Stimulated activated CD4-positive, alpha-beta T cell treated with anti-CD3 and anti-CD28 coated beads, Interleukin-1b, Interleukin-23, amount 100 ng/mL, for 24 hours (primary cell): Measurements from ENCODE around the gene PGRMC2.

Experiments used
- DNase-seq, 4 experiments: peaks; one replicate each; pipeline ENCODE4 v3.0.0-alpha.2; 2020; ENCODE audit warnings: low read depth in 4 of 4, low spot score in 1 of 4

Gene PGRMC2

DNA sequence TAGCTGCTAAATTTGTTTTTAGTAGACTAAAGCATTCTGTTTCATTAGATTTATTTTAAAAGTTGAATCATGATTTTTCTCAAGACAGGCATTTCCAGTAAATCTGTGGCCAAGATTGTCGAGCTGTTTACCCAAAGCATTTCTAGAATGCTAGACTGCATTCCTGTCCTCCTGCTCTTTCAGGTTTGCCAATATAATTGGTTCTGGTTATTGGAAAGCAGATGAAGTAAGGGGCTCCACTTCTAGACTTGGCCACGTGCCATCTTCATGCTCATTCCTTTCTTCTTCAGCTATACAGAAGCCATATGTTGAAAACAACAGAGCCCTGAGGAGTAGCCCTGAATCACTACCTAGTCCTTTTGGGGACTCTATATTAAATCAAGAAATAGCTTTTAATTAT, 62.5 kb downstream of the PGRMC2 start:
- no peak for DNase-seq

DNA sequence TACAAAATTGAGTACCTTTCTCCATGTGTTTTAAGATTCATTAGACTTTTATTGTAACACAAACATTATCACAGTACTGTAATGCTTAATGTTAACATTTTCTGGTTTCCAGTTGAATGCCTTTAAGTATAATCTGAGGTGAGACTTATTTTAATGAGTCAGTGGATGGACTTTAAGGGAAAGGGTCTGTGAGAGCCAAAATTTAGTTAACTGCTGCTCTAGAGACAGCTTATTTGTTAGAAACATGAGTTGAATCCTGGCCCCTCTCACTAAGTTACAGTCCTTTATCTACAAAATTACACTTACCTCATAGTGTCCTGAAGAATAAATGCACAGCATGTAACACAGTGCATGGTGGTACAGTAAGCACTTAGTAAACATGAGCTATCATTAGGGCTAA, 66.0 kb downstream of the PGRMC2 start:
- no peak for DNase-seq

DNA sequence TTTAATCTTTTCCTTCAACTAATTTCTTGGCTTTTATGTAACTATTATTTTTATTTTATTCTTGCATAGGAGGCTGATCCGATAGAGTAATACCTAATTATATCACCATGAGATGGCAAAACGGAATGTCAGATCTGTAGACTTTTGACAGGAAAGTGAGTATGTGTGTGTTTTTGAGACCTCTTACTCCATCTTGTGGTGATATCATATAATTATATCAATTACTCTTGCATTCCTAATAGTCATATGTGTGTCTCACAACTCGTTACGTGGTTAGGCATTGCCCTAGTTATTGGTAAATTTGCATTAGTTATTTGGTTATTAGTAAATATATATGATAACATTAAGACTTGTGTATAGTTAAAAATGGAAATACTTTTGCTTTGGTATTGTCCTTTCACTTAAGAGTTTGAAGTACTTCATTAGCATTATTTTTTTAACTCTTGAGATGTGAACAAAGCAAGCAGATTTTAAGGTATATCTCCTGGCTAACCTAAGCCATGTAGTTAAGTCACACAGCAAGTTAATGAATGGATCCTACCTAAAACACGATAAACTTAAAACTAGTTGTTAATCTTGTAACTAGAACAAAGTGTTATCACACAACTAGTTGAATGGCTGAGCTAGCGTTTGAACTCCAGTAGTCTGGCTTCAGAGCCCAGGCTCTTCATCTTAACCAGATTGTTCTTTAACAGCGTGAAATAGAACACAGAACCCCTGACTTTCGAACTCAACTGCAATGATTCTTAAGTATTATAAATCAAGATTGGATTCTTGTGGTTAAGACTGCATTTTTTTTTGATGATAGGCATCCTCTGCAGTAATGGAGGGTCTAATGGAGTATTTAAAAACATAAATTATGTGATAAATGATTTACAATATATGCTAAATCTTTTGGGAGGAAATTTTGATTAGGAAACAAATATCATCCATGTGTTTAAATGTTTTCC, 67.1 kb downstream of the PGRMC2 start:
- no peak for DNase-seq
